ENCODE results near the gene ZNF469.

ZNF469 gene

GRCh38 chr16:88424587-88425235 lies 42.0 kb downstream of the ZNF469 start:
- DNase-seq (ENCODE audit: low read depth): no peak
- no peak overlapping the region for H3K4me3 ChIP-seq (ENCODE audit: control insufficient read depth, low read depth, low read length)
- no peak for TF ChIP-seq CTCF (conservative IDR thresholded peaks at IDR 0.05; ENCODE audit: control insufficient read depth, insufficient read depth, low read depth, low read length)

GRCh38 chr16:88426018-88426417 lies 43.3 kb downstream of the ZNF469 start:
- TF ChIP-seq CTCF (conservative IDR thresholded peaks at IDR 0.05; ENCODE audit: control insufficient read depth, insufficient read depth, low read depth, low read length): no peak
- no peak for DNase-seq (ENCODE audit: low read depth)

GRCh38 chr16:88427376-88427775 lies 44.6 kb downstream of the ZNF469 start:
- no peak for DNase-seq (ENCODE audit: low read depth)
- no peak overlapping the region for H3K4me3 ChIP-seq (ENCODE audit: control insufficient read depth, low read depth, low read length)
- no peak for TF ChIP-seq CTCF (conservative IDR thresholded peaks at IDR 0.05; ENCODE audit: control insufficient read depth, insufficient read depth, low read depth, low read length)

More at GRCh38 chr16:88426018-88426417, 43.3 kb downstream of the ZNF469 start:
- no peak overlapping the region for H3K4me3 ChIP-seq (ENCODE audit: control insufficient read depth, low read depth, low read length)

- DNase-seq (ENCODE audit: low read depth): no peak
- H3K4me3 ChIP-seq (ENCODE audit: control insufficient read depth, low read depth, low read length): no peak overlapping the region
- no peak for TF ChIP-seq CTCF (conservative IDR thresholded peaks at IDR 0.05; ENCODE audit: control insufficient read depth, insufficient read depth, low read depth, low read length)
These were observed 45.4 kb downstream of the ZNF469 start for GRCh38 chr16:88428156-88428555.

GRCh38 chr16:88428616-88429386 lies 46.0 kb downstream of the ZNF469 start:
- TF ChIP-seq CTCF (conservative IDR thresholded peaks at IDR 0.05; ENCODE audit: control insufficient read depth, insufficient read depth, low read depth, low read length): no peak

GRCh38 chr16:88429387-88430184 lies 46.8 kb downstream of the ZNF469 start:
- H3K4me3 ChIP-seq (ENCODE audit: control insufficient read depth, low read depth, low read length): no peak overlapping the region
- no peak for TF ChIP-seq CTCF (conservative IDR thresholded peaks at IDR 0.05; ENCODE audit: control insufficient read depth, insufficient read depth, low read depth, low read length)
- no peak for DNase-seq (ENCODE audit: low read depth)

More at GRCh38 chr16:88428616-88429386, 46.0 kb downstream of the ZNF469 start:
- H3K4me3 ChIP-seq (ENCODE audit: control insufficient read depth, low read depth, low read length): no peak overlapping the region
- no peak for DNase-seq (ENCODE audit: low read depth)

All from fibroblast of mammary gland (primary cell).